IMR-90 (cell line): ENCODE data around the gene LRRC14B. TPM values are rescaled to one million over a fixed set of nuclear protein-coding genes. Genes with fewer than 3 reads are reported as not detected.

Experiments
- ATAC-seq: fragments of 200-7000 bp; cut with Tn5 transposase; 2 replicates; pipeline ENCODE4 v1.9.1; 2020; ENCODE audit warnings: low read depth, mild to moderate bottlenecking, moderate library complexity
- BruUV-seq: library from RNA; stranded (reverse); fragments of 400-500 nt; replicated peaks from 2 replicates; lab custom pipeline; 2021; lab: Mats Ljungman, UMichigan
- CTCF ChIA-PET: fragments of 300-600 bp; formaldehyde crosslinking; extraction: SDS; loops from one replicate; lab custom pipeline; 2021; ENCODE audit warnings: antibody characterized with exemption; lab: Yijun Ruan, JAX
- POLR2A ChIA-PET: fragments of 300-600 bp; sonication (Branson Sonifier 250); formaldehyde crosslinking; loops from one replicate; lab custom pipeline; 2022; ENCODE audit warnings: antibody characterized with exemption; ENCODE audit not compliant: unreplicated experiment; lab: Charles Lee
- DNase-seq: peaks from one replicate; pipeline ENCODE4 v3.0.0; 2013
- H2AFZ ChIP-seq: replicated peaks from 2 replicates; pipeline ENCODE3; 2013; ENCODE audit warnings: low read length, mild to moderate bottlenecking; ENCODE audit not compliant: poor library complexity
- H2AK5ac ChIP-seq: 2 replicates; pipeline ENCODE4 v1.6.1; 2013; ENCODE audit warnings: low read depth, low read length, inconsistent platforms
- H2AK9ac ChIP-seq: replicated peaks from 2 replicates; pipeline ENCODE3; 2013; ENCODE audit warnings: mild to moderate bottlenecking, low read depth, low read length, moderate library complexity; ENCODE audit not compliant: poor library complexity
- H2BK120ac ChIP-seq: 2 replicates; pipeline ENCODE4 v1.6.1; 2013; ENCODE audit warnings: low read depth, low read length, inconsistent platforms
- H2BK15ac ChIP-seq: 3 replicates; pipeline ENCODE4 v1.6.1; 2013; ENCODE audit warnings: low read depth, low read length, inconsistent platforms
- H2BK20ac ChIP-seq: 2 replicates; pipeline ENCODE4 v1.6.1; 2013; ENCODE audit warnings: low read depth, mild to moderate bottlenecking, inconsistent platforms, low read length, moderate library complexity
- H2BK5ac ChIP-seq: 2 replicates; pipeline ENCODE4 v1.6.1; 2013; ENCODE audit warnings: mild to moderate bottlenecking, low read depth, low read length, inconsistent platforms; ENCODE audit not compliant: poor library complexity, severe bottlenecking
- H3K14ac ChIP-seq: replicated peaks from 2 replicates; pipeline ENCODE4 v1.6.1; 2013; ENCODE audit warnings: low read depth, low read length, inconsistent platforms
- H3K18ac ChIP-seq: 2 replicates; pipeline ENCODE4 v1.6.1; 2013; ENCODE audit warnings: low read depth, low read length, control low read depth
- H3K23ac ChIP-seq: 2 replicates; pipeline ENCODE4 v1.6.1; 2013; ENCODE audit warnings: low read depth, low read length, inconsistent platforms
- H3K27ac ChIP-seq: 2 replicates; pipeline ENCODE4 v1.5.1; 2013; ENCODE audit warnings: mild to moderate bottlenecking, control low read depth, low read length; ENCODE audit not compliant: insufficient read depth
- H3K27me3 ChIP-seq: 2 replicates; pipeline ENCODE4 v1.6.1; 2013; ENCODE audit warnings: low read length; ENCODE audit not compliant: control insufficient read depth, insufficient read depth
- H3K36me3 ChIP-seq: 2 replicates; pipeline ENCODE4 v1.6.1; 2013; ENCODE audit warnings: low read length, mixed read lengths; ENCODE audit not compliant: control insufficient read depth, insufficient read depth
- H3K4ac ChIP-seq: 2 replicates; pipeline ENCODE4 v1.6.1; 2013; ENCODE audit warnings: low read depth, low read length, inconsistent platforms
- H3K4me1 ChIP-seq: 2 replicates; pipeline ENCODE4 v1.6.1; 2013; ENCODE audit warnings: low read length, mixed read lengths; ENCODE audit not compliant: control insufficient read depth, insufficient read depth
- H3K4me2 ChIP-seq: 2 replicates; pipeline ENCODE4 v1.6.1; 2013; ENCODE audit warnings: low read depth, mild to moderate bottlenecking, control low read depth, low read length, moderate library complexity
- H3K4me3 ChIP-seq: 2 replicates; pipeline ENCODE4 v1.5.1; 2013; ENCODE audit warnings: low read depth, mild to moderate bottlenecking, control low read depth, low read length, moderate library complexity; ENCODE audit not compliant: insufficient read depth
- H3K56ac ChIP-seq: 2 replicates; pipeline ENCODE4 v1.6.1; 2013; ENCODE audit warnings: low read length, inconsistent platforms; ENCODE audit not compliant: insufficient read depth; ENCODE audit errors: extremely low read depth
- H3K79me1 ChIP-seq, 2 experiments: 2 replicates each; pipeline ENCODE4 v1.6.1; 2013; ENCODE audit warnings: low read length in 2 of 2, inconsistent platforms in 1 of 2, low read depth in 1 of 2
- H3K9ac ChIP-seq: 2 replicates; pipeline ENCODE4 v1.6.1; 2013; ENCODE audit warnings: low read depth, low read length, control low read depth
- H3K9me1 ChIP-seq: 2 replicates; pipeline ENCODE4 v1.6.1; 2013; ENCODE audit warnings: low read length, inconsistent platforms; ENCODE audit not compliant: insufficient read depth
- H3K9me3 ChIP-seq: 2 replicates; pipeline ENCODE4 v1.6.1; 2013; ENCODE audit warnings: low read length; ENCODE audit not compliant: control insufficient read depth, insufficient read depth
- H4K20me1 ChIP-seq: 2 replicates; pipeline ENCODE4 v1.6.1; 2013; ENCODE audit warnings: low read length, inconsistent platforms; ENCODE audit not compliant: insufficient read depth
- H4K5ac ChIP-seq: 2 replicates; pipeline ENCODE4 v1.6.1; 2013; ENCODE audit warnings: mild to moderate bottlenecking, low read depth, low read length, control low read depth
- H4K8ac ChIP-seq, 2 experiments: 2 replicates each; pipeline ENCODE4 v1.6.1; 2013; ENCODE audit warnings: low read depth in 2 of 2, low read length in 2 of 2, control low read depth in 1 of 2, inconsistent platforms in 1 of 2
- H4K91ac ChIP-seq: 2 replicates; pipeline ENCODE4 v1.6.1; 2013; ENCODE audit warnings: low read depth, low read length, inconsistent platforms; ENCODE audit not compliant: insufficient read depth
- MAZ ChIP-seq: IDR thresholded peaks from 2 replicates; pipeline ENCODE4 v1.6.1; 2012; ENCODE audit warnings: low read depth, mild to moderate bottlenecking, low read length, improper control_type of control experiment, moderate library complexity, borderline replicate concordance
- NFE2L2 ChIP-seq: fragments of 150-350 bp; IDR thresholded peaks from 2 replicates; pipeline ENCODE4 v1.6.1; 2016; ENCODE audit warnings: low read depth, mild to moderate bottlenecking, low read length
- RAD21 ChIP-seq: IDR thresholded peaks from 2 replicates; pipeline ENCODE4 v1.6.1; 2012; ENCODE audit warnings: low read length, improper control_type of control experiment
- WGBS, 2 experiments: methylation state at CpG; one replicate each; pipeline versions ENCODE4 v1.1.5 to v1.1.7; 2013; ENCODE audit warnings: missing lambda C conversion rate in 2 of 2; ENCODE audit not compliant: insufficient read length in 1 of 2; ENCODE audit errors: extremely low coverage in 2 of 2; 5-methylcytosine and 5-hydroxymethylcytosine counted together
- dilution Hi-C: fragments of 300-500 bp; cut with HindIII; formaldehyde crosslinking; loops from one replicate; pipeline ENCODE4 v1.14.3; 2018; ENCODE audit warnings: low sequenced_read_pairs; ENCODE audit not compliant: unreplicated experiment
- in situ Hi-C: fragments of 300-500 bp; cut with MboI; formaldehyde crosslinking; loops from 3 replicates; pipeline ENCODE4 v1.14.3; 2019; ENCODE audit warnings: low sequenced_read_pairs, inconsistent platforms, mixed read lengths
- intact Hi-C: fragments of 100-400 bp; cut with micrococcal nuclease; formaldehyde crosslinking; loops from 2 replicates; pipeline ENCODE4 v1.10.0; 2022
- polyA plus RNA-seq, 3 experiments: library from polyadenylated mRNA; depleted of rRNA; stranded (reverse); fragments of >200 nt; gene quantifications; 2 replicates each; pipeline ENCODE4 v1.2.3, GENCODE V29; 2012; ENCODE audit warnings: low replicate concordance in 1 of 3
- total RNA-seq: library from RNA; depleted of rRNA; stranded (reverse); fragments of >200 nt; gene quantifications from 2 replicates; pipeline ENCODE4 v1.2.3, GENCODE V29; 2012

Gene LRRC14B
- total and polyA plus RNA-seq, 2 of the 4 experiments (the other 2 are of a cell fraction) = not detected

GRCh38 chr5:159448-160172, 31.7 kb upstream of the LRRC14B start:
- Histone ChIP-seq H3K27ac (no peak overlapping the region), H3K27me3 (no peaks in the 10 kb centered on the region), H3K36me3 (no peaks in the 10 kb centered on the region), H3K18ac (no peak overlapping the region), H2BK5ac (no peak overlapping the region), H3K9me1 (peaks cover 12% of the 10 kb centered on the region; the same call in 1 of the 2 replicates), H4K8ac (peak overlapping the region in 1 of 2 experiments; percentile 61; a peak in 2 of 4 replicates), H4K91ac (peak overlapping the region; percentile 55; the same call in 1 of the 2 replicates), H2AK5ac (peak overlapping the region; percentile 46; the same call in 1 of the 2 replicates), H4K5ac (no peak overlapping the region), H3K4ac (peak overlapping the region; percentile 74), H3K4me1 (peaks cover 12% of the 10 kb centered on the region), H2BK20ac (peak overlapping the region; percentile 69), H2BK120ac (peak overlapping the region; percentile 65), H3K56ac (no peak overlapping the region), H3K9ac (no peak overlapping the region), H3K9me3 (no peaks in the 10 kb centered on the region), H4K20me1 (no peaks in the 10 kb centered on the region), H3K23ac (no peak overlapping the region), H3K4me2 (no peak overlapping the region), H2BK15ac (no peak overlapping the region), H3K79me1 (no peaks in the 10 kb centered on the region), H3K14ac (no peak overlapping the region), H2AFZ (peak overlapping the region; percentile 55), H2AK9ac (no peak overlapping the region), H3K4me3 (no peak overlapping the region)
- 55% methylated on average over 6 of the region's 19 CpGs; no CpG with 5 or more reads in 1 of the 2 experiments for WGBS, 2 experiments
- peak; percentile 87 for DNase-seq
- POLR2A ChIA-PET = no interaction called here
- dilution Hi-C loops (no loop called here), intact Hi-C loops (no loop called here), in situ Hi-C loops (no loop called here)
- ATAC-seq = peak; percentile 57
- CTCF ChIA-PET = no interaction called here
- TF ChIP-seq MAZ (no peak), NFE2L2 (peak; percentile 40; the same call in 1 of the 2 replicates), RAD21 (no peak)
- BruUV-seq = no TSS peak
